Bone marrow (tissue), 2 donors: ENCODE results near the gene NOL6.

Experiments used
- DNase-seq, 2 donors: peaks; one replicate each; lab custom pipeline; 2025; lab: John Stamatoyannopoulos, UW

The NOL6 gene

DNA sequence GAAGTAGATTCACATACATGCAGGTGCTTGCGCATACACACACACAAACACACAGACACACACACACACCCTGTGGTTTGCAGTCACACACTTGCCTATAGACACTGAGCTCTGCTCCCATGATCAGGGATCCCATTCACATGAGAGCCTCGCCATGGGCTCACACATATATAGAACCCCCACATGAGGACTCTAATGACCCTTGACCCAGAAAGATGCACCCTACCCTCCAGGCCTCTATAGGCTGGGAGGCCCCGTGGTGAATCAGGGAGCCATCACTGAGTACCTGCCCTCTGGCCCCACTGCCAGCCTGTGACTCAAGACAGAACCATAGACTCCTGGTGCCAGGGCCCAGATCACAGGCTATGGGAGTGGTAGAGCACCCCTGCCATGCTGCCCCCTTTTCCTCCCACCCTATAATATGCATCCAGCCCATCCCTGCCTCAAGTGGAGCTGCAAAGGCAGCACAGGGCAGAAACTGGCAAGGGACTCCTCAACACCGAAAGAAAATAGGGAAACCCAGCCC is 23.0 kb downstream of the NOL6 start:
- no peak for DNase-seq

DNA sequence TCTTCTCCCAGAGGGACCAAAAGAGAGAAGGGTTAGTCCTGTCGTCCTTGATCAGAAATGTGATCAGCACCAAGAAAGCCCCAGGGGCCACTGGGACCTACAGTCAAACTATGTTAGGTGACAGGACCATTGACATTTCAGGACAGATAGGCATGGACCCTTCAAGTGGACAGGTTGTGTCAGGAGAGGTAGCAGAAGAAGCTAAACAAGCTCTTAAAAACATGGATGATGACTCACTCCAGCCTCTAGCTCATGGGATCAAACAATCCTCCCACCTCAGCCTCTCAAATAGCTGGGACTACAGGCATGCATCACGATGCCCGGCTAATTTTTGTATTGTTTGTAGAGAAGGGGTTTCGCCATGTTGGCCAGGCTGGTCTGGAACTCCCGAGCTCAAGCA is 24.0 kb downstream of the NOL6 start:
- DNase-seq: no peak

DNA sequence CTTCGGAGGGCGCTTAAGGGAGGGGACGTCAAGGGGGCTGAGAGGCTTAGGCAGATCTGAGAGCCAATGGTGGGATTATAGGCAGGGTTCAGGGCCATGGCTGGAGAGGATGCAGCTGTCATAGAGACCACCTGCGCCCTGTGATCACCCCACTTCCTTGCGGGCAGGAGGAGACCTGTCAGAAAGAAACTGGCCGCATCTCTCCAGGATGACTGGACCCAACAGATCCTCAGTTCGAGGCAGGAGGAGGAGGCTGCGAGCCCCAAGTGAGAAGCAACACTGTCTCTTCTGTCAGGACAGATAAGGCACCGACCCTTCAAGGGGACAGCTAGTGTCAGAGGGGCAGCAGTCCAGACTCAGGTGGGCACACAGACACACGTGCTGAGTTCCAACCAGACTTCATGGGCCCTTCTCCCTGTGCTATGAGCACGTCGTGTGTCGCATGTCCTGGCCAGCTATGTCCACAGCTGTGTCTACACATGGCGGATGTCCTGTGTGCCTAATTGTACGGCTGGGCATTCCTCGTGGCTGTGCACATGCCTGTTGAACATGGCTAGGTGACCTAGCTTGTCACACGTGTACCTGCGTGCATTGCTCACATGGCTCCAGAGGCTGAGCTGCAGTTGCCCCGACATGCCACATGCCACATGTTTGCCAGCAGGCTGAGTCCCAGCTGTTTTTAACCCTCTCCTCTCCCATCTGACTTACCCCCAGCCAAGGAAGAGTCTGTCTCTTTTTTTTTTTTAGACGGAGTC is 25.7 kb downstream of the NOL6 start:
- no peak for DNase-seq

GRCh38 chr9:33446946-33447798 is 26.6 kb downstream of the NOL6 start, which contains the start of gene AQP3:
Gene AQP3 (minus strand): TSS chr9:33447593. CDS start chr9:33447530, 63 bp downstream.
- peak; percentile 39 to 52 for DNase-seq

- DNase-seq: peak in 1 of 2 donors; percentile 16
Measured at GRCh38 chr9:33446240-33446945, 27.3 kb downstream of the NOL6 start.

DNA sequence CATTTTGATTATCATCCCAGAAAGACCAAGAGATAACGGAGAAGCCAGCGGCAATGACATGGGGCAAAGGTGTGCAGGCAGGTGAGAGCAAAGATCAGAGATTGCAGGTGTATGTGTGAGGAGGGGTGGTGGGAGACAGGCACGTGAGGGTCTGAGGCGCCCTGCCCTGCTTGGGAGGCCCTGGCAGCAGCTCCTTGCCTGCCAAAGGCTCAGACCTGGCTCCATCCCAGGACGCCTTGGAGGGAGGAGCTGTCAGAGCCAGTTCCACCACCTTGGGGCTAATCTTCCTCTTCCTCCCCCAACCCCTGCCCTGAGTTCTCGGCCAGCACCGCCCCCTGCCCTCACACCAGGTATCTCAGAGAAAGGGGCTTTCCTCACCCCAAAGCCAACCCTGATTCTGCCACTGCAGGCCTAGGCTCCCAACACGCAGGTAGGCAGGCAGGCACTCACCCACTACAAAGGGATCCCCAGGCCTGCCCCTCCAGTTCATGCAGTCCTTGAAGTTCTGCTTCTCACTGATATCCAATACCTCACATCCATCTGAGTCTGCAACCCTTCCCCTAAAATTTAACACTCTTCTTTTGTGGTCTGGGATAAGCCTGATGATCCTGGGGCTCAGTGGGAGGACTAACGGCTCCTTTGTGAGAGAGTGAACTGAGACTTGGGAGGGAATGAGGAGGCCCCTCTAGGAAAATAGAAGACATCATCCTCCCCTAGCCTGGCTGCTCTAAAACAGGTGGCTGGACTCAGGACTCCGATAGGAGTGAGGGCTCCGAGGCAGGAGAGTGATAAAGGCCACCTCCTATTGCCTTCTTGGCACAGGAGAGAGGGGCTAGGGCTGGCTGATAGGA is 28.1 kb downstream of the NOL6 start:
- no peak for DNase-seq

DNA sequence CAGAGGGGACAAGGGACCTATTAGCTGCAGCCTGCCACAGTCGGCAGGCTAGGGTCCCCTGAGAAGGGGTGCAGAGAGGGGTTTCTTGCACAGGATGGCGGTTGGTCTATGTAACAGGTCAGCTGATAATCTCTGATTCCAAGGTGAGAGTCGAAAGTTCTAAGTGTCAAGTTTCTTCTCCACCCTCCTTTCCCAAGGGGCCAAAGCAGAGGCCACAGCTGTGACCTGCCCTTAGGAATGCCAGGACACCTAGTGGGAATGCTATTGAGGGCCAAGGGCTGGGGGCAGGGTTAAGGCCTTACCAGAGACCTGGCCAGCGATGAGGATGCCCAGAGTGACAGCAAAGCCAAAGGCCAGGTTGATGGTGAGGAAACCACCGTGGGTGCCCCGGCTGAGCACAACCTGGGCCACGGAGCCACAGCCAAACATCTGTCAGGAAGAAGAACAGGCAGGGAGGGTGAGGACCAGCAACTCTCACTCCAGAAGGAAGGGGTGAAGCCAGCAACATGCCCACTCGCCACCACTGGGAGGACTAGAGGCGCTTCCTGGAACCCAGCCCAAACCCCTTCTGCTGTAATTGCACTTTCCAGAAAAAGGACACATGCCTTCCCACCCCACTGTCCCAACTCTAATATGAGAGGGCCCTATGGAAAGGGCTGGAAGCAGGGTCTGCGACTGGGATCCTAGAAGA is 30.1 kb downstream of the NOL6 start:
- DNase-seq: no peak

GRCh38 chr9:33443047-33443446 is 30.7 kb downstream of the NOL6 start:
- no peak for DNase-seq

DNA sequence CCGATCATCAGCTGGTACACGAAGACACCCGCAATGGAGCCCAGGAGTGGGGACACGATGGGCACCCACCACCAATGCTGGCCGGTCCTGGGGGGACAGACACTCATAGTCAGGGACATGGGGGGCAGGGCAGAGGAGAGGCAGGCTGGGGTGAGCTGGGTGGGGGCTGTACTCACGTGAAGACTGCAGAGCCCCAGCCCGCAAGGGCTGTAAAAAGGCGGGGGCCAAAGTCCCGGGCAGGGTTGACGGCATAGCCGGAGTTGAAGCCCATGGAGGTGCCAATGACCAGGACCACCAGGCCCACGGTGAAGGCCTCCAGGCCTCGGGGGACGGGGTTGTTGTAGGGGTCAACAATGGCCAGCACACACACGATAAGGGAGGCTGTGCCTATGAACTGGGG is 31.6 kb downstream of the NOL6 start:
- DNase-seq: no peak

DNA sequence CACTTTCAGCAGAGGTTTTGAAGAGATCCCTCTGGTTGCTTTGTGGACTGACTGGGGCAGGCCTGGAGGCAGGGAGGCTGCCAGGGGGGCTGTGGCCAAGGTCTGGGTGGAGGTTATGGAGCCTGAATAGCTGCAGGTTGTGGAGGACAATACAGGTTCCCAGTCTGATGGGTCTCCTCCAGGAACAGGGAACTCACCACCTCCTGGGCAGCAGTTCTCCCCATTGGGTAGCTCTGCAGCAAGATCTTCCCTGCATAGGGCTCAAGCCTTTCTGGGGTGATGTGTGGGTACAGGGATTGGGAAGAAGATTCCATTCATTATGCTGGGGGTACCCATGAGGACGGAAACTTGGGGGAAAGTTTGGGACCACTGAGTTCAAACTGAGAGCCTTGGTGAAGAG is 33.1 kb downstream of the NOL6 start:
- DNase-seq: no peak

DNA sequence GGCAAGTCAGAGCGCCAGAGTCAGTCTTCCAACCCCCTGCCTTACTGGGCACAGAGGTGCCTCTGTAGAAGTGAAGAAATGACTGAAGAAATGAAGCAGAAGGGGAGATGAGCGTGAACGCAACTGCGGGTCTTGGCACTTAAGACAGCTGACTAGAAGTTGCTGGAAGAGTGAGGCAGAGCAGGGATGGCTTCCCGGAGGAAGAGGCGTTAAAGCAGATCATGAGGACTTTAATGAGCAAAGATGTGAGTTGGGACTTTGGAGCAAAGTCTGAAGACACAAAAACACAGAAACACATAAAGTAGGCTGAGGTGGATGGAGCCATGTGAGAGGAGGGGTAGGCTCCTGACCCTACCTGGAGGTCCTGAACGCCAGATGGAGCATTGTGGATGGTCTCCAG is 33.5 kb downstream of the NOL6 start:
- DNase-seq: no peak

DNA sequence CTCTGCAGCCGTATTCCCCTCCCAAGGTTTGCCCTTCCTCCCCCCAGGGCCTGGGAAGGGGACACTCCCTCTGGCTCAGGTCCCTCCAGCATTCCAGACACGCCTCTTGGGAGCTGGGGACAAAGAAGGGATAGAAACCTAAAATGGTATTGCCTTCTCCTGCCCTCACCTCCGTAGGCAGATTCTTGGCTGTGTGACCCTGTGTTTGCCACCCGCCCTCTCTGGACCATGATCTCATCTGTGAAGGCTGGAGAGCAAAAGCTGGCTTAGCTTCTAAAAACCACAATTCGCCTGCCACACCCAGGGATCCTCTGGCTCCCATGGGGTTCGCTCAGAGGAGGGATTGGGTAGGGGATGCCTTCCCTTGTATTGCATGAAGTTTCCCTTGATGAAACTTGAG is 34.0 kb downstream of the NOL6 start:
- DNase-seq: no peak

DNA sequence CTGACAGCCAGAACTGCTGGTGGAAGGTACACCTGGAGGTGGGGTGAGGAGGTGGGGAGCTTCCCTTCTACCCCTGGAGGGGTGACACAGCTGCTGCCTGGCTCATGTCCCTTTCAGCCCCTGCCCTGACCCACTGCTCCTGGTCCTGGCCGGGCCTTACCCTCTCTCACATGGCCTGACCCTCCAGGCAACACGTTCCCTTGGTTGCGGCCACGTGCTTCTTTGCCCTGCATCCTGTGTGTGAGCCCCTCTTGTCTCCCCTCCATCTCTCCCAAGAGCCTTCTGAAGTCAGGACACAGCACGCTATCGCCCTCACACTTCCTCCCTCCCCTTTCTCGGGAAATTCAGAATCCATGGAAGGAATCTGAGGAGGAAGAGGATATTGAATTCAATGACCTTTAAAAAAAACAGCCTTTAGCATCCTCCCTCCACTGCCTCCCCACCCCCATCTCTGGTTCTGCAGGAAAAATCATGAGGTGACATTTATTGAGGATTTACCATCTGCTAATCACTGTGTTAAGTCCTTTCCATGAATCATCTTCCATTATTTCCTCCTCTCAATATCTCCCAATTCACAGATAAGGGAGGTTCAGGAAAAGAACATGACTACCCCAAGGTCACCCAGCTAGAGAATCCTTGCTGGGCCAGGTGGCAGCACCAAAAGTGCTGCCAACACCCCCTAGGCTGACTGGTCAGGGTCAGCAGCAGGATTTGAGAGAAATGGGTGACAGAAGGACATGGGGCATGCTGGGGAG is 34.6 kb downstream of the NOL6 start:
- no peak for DNase-seq

- DNase-seq: no peak
Measured at GRCh38 chr9:33437898-33438297, 35.8 kb downstream of the NOL6 start.

- no peak for DNase-seq
Measured at GRCh38 chr9:33437205-33437604, 36.5 kb downstream of the NOL6 start.

DNA sequence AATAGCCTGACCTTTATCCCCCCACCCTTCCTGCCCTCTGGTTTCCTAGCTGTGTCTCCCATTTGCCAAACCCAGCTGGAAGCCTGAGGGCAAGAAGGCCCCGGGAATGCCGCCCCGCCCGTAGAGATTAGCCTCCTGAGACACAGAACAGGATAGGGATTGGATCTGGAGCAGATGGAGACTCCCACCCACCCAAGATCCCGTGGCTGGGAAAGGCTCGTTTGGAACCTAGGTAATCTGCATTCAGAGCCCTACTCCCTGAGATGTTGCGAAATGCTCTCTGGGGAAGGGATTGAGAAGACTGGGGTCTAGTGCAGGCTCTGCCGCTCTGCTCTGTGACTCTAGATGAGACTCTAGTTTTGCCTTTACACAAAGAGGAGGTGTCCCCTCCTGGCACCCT is 37.3 kb downstream of the NOL6 start:
- no peak for DNase-seq

DNA sequence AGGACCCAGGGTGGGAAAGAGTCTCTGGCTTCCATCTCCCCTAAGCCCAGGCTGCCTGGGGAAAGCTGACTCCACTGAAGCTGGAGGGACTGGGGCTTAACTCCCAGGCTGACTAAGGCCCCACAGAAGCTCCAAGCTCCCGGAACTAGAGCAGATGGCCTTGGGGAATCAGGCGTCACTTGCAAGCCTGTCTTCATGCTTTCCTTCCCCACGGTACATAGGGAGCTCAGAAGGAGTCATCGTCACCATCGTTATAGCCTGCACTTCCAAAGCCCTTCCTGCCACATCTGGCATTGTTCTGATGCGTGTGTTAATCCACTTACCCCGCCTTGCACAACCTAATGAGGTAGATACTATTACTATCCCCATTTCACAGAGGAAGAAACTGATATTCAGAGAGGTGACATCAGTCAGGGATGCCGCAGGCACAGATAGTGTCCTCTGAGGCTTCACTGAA is 37.9 kb downstream of the NOL6 start:
- no peak for DNase-seq

DNA sequence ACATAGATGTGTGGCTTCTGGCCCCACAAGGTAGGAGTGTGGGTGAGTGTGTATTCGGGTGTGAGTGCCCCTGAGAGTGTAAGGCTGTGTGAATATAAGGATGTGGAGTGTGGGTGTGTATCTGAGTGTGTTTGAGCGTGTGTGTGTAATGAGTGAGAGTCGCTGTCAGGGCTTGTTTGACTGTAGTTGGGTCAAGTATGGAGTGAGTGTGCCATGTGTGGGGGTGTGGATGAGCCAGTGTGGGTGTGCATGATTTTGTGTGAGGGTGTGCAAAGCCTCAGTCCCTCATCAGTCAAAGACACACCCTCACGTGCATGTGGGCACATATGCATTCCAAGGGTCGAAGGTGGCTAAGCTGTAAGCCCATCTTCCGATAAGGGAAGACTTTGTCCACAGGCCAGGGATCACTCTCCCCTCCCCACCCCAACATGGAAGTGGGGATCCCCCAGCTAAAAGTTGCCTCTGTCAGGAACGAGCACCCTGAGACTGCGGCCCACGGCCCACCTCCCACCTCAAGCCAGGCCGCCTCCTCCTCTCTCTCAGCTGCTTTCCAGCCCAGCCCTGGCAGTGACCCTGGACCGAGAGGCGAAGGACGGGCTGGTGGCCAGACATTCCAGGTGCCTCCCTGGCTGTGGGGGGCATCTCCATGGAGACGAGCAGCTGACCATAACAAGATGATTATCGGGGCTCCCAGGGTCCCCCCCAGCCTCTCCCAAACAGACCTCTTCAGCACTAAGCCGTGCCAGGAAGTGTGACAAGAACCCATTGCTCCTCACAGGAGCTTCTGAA is 39.2 kb downstream of the NOL6 start:
- DNase-seq: no peak

DNA sequence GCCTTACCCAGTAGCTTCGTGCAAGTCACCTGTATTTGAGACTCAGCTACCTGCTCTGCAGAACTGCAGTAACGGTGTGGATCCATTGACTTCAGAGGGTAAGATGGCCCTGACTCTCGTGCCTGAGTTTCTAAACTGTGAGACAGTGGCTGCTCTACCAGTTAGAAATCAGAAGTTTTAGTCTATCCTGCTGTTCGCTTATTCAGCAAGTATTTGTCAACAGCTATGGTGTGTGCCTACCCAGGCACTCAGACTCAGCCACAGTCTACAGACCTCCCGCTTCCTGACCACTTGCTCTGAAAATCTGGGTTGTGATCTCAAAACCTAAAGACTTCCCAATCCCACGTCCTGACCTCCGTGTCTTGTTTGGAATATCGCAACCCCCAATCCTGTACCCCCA is 39.9 kb downstream of the NOL6 start:
- no peak for DNase-seq
